GM18505 (cell line): ENCODE data around the gene DAND5.

ENCODE experiments used
- ATAC-seq: cut with Tn5 transposase; IDR thresholded peaks from one replicate; pipeline ENCODE4 v1.9.1; 2021; ENCODE audit not compliant: unreplicated experiment
- POLR2A ChIP-seq: IDR thresholded peaks from 4 replicates; pipeline ENCODE4 v1.6.1; 2011; ENCODE audit warnings: borderline replicate concordance; ENCODE audit not compliant: insufficient read depth, insufficient read length; ENCODE audit errors: extremely low read depth

DAND5 gene

DNA sequence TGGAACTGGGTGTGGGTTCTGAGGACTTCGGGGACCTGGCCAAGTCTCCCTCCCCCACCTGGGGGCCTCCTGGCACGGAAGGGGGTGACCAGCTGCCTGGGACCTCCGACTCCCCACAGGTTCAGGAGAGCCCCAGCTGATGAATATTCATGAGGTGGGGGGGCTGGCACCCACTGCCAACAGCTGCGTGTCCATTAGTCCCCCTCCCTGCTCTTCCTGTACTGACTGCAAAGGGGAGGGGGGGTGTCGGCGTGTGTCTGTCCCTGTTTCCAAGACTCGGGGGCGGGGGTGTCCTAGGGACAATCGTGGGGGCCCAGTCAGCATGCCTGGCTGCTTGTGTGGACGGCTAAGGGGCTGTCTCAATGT lies 15.3 kb downstream of the DAND5 start:
- no peak for ATAC-seq
- TF ChIP-seq POLR2A: no peak

DNA sequence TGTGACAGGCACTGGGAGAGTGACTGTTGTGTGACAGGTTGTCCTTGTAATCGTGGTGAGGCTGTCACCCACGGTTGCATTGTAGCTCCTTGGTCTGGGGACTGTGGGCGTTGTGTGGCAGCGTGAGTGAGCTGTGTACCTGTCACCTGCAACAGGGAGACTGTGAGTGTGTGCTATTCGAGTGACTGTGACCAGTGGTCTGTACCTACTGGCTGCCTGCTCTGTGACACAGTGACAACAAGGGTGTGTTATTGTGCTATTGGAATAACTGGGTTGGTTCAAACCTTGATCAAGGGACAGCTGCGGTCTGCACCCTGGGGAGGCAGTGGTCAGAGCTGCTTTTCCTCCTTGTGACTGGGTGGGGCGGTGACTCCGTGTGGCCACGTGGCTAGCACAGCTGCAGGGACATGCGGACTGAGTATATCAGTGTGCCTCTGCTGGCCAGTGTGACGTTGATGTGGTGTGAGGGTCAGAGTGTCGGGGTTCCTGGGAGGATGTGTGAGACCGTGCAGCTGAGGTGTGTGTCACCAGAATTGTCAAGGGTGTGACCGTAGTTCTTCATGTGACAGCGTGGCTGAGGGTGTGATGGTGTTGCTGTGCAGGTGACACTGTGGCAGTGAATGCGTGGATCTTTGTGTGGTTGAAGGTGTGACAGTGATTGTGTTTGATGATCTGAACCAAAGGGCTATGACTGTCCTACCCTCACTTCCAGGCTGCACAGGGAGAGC lies 15.8 kb downstream of the DAND5 start:
- ATAC-seq: no peak
- no peak for TF ChIP-seq POLR2A

DNA sequence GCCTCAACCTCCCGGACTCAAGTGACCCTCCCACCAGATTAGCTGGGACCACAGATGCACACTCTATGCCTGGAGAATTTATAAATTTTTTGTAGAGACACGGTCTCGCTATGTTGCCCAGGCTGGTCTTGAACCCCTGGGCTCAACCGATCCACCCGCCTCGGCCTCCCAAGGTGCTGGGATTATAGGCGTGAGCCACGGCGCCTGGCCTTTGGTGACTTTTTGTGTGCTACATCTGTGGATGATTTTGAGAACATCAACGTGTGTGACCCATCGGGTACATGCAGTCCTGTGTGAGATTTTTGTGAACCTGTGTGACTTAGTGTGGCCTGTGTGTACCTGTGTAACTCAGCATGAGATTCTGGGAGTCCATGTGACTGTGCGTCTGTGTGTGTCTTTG lies 17.4 kb downstream of the DAND5 start:
- no peak for TF ChIP-seq POLR2A
- no peak for ATAC-seq

DNA sequence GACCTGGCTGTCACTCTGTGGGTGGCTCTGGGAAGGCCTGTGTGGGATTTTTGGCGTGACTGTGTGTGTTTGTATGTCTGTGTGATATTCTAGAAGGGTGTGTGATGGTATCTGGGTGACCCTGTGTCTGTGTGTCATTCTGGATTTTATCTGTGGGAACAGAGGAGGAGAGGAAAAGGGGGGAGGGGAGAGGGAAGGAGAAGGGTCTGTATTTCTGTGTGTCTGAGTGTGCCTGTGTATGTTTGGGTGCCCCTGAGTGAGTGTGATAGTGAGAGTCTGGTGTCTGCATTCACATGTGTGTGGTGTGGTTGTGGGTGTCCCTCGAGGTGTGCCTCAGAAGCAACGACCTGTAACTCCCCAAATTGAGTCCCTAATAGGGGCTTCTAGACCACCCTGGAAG lies 17.8 kb downstream of the DAND5 start:
- ATAC-seq: no peak
- TF ChIP-seq POLR2A: no peak

DNA sequence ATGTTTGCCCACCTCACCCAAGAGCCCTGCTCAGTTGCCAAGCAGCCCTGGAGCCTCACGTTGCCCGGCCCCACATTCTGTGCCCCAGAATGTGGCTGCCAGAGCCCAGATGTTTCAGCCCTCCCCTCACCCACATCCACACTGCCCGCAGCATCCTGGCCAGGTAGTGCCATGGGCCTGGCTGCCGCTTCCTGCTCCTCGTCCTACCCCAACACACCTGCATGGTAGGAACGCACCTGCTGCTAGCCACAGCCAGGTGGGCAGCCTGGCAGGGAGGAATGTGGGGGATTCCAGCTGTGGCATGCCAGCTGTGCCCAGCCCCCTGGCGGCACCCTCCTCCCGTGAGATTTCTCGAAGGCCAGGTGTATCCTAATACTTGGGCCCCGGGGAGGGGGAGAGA lies 18.4 kb downstream of the DAND5 start:
- no peak for TF ChIP-seq POLR2A
- no peak for ATAC-seq

DNA sequence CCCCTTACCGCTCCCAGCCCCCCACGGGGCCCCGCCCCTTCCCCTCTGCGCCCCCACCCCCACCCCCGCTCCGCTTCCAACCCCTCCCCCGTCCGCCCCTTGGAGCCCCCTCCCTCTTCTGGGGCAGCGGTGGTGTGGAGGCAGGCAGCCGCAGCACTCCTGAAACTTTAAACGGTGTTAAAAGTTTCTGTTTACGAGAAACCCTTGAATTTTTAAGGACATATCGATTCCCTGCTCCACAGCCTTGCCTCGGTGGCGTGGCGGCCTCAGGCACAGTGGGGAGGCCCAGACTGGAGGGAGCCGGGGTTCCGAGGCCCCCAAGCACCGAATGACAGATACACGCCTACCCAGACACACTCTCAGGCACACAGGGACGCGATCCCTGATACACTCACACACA lies 21.1 kb downstream of the DAND5 start:
- no peak for TF ChIP-seq POLR2A
- ATAC-seq: no peak

DNA sequence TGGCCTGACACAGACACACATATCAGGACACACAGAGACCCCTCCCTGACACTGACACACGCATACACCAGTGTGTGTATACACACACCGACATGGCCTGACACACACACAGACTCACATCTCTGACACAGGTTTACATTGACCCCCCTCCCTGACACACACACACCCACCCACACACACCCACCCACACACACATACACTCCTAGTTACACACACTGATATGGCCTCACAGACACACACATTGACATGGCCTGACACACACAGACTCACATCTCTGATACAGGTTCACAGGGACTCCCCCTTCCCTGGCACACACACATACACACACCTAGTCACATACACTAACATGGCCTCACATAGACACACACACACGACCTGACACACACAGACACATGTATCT lies 21.5 kb downstream of the DAND5 start:
- ATAC-seq: no peak
- no peak for TF ChIP-seq POLR2A

DNA sequence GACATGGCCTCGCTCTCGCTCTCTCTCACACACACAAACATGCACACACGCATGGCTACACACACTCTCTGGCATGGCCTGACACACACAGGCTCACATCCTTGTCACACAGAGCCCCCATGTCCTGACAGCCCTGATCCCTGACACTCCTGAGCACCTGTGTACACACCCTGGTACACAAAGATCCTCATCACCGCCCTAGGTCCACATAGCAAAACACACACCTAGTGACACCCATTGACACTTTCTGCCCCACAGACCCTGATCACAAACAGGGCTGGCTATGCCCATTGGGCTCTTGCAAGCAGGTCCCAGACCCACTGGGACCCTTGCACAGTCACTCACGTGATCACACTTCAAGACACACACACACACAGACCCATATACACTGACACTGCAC lies 21.9 kb downstream of the DAND5 start:
- ATAC-seq: no peak

DNA sequence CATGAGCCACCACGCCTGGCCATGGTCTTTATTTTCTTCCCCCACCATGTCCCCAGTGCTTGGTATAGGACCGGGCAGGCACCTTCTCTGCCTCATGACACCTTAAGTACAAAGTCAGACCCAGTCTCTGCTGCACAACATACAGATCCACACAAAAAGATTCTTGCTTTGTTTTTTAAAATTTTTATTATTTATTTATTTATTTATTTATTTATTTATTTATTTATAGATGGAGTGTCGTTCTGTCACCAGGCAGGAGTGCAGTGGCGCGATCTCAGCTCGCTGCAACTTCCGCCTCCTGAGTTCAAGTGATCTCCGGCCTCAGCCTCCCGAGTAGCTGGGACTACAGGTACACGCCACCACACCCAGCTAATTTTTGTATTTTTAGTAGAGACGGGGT lies 23.4 kb downstream of the DAND5 start:
- TF ChIP-seq POLR2A: no peak
- ATAC-seq: no peak

More for the DNA sequence above, 21.9 kb downstream of the DAND5 start:
- no peak for TF ChIP-seq POLR2A

DNA sequence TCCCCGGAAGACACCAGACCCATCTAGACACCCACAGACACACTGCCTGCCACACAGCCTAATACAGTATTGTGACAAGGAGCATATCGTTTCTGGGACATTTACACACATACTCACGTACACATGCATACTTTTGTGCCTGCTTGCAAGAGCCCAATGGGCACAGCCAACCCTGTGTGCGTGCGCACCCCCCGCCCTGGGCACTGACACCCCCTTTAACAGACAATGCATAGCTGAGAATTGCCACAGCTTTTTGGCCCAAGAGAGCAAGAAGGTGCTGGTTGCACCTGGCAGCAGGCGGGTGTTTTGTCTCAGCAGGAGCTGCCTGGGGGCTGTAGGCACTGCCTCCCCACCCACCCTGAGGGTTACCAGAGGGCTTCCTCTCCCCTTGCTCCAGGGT lies 24.2 kb downstream of the DAND5 start:
- TF ChIP-seq POLR2A: no peak
- no peak for ATAC-seq

DNA sequence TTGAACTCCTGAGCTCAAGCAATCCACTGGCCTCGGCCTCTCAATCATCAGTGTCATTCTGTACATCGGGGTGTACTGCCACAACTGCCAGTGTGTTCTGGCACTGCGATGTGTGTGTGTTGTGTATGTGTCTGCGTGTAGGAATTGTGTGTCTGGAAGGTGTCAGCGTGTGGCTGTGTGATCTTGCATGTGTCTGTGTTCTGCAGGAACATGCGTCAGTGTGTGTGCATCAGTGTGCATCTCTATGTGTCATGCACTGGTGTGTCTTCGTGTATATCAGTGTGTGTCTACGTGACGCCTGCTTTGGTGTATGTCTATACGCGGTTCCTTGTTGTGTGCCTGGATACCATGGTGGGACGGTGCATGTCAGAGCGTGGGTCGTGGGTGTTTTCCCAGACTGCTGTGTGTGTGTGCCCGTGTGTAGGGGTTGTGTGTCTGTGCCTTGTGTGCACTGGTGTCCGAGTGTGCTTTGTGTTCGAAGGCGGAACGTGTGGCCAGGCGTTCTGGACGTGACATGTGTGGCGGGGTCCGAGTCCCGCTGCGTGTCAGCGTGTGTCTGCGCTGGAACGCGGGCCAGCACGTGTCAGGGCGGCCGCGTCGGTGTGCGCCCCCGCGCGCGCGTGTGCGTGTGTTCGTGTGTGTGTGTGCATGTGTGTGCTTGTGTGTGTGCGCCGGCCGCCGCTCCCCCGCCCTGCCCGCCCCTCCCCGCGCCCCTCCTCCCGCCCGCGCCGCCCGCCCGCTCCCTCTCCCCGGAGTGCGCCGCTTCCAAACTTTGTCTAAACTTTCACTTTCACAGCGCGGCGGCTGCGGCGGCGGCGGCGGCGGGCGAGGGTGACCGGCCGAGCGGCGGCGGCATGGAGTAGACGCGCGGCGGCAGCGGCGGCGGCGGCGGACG lies 25.6 kb downstream of the DAND5 start, which contains the start of gene NFIX:
Gene NFIX, plus strand, starts transcription at position 775 of the 895 bp plus-strand sequence. CDS start 363 bp downstream, outside the sequence.
- no peak for TF ChIP-seq POLR2A
- ATAC-seq: no peak

DNA sequence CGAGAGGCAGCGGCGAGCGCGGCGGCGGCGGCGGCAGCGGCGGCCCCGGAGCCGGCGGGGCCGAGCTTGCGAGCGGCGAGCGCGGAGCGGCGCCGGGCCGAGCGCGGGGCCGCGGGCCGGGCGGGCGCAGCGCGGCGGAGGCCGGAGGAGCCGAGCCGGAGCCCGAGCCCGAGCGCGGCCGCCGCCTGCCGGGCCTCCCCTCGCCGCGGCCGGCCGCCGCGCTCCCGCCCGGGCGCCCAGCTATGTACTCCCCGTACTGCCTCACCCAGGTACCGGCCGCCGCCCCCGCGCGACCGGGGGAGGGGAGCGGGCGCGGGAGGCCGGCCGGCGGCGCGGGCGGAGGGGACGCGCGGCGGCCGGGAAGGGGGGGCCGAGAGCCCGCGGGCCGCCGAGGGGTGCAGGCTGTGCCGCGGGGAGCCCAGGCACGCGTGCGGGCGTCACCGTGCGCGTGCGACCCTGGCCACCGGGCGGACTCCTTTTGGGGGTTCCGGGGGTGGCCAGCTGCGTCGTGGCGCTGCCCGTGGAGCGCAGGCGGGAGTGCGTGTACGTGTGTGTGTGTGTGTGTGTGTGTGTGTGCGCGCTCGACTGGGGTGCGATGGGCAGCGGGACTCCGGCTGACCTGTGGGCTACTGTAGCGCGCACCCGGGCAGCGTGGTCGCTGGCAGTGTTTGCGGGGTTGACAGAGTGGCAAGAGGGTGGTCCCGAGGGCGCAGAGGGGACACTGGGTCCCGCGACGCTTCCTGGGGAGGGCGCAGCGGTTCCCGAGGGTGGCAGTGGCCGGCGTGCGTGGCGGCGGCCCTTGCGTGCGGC lies 26.4 kb downstream of the DAND5 start:
- no peak for ATAC-seq
- no peak for TF ChIP-seq POLR2A

DNA sequence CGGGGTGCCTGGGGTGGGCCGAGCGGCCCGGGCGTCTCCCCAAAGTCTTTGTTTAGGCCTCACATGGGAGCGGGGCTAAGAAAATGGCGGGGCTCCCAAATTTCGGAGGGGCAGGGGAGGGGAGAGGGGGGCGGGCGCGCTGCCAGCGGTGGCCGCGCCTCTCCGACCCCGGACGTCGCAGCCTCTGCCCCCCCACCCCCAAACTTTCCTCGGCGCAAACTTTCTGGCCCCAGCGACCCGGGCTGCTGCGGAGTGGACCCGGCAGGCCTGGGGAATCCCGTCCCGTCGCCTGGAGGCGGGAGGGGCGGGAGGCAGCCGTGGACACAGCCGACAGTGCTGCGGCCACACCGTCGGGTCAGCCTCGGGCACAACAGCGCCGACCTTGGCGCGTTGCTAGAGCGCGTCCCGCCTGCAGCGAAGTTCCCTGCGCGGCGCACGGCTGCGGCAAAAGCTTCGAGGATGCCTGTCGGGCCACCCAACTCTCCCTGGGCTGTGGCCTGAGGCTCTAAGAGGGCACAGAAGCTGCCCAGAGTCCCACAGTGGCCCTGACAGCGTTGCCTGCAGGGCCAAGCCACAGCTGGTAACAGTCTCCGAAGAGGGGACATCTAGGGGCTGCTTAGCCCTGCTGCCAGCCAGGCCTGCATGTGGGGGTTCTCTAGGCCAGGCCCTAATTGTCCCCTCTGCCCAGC lies 27.2 kb downstream of the DAND5 start:
- no peak for TF ChIP-seq POLR2A
- ATAC-seq: no peak
